Anterior cingulate cortex (tissue), 58 donors: ENCODE results near the gene ENAM.
"Not testable (repeated sequence)": the region's sequence is repeated elsewhere in the genome, so short reads cannot be mapped to it uniquely, and the experiment has no call there.

Source experiments
- DNase-seq, 58 donors: peaks; one replicate each; lab custom pipeline; 2025; lab: John Stamatoyannopoulos, UW

The ENAM gene

GRCh38 chr4:70676554-70677090 is 48.1 kb downstream of the ENAM start:
- DNase-seq: no peak

DNA sequence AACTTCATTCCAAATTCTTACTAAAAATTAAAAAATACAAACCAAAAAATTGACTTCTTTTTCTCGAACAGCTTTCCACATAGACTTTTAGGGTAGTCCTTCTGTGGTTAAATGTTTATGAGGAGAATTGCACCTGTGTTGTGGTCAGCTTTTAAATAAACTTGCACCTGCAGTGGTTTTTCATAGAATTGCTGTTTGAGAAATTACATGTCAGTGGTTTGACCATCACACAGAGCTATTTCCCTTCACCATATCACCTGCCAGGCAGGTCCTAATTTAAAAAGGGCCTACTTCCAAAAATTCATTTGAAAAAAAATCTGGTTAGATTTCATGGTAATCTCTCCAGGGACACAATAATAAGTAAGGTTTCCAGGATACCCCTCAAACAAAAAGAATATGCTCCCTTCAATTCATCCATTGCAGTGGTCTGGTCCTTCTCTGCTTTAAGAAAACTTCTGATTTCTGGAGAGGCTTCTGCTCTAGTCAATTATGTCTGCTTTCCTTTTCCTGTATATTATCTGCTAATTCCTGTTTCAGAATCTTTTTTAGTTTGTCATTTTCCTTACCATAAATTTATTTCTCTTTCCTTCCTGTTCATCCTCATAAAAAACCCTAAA is 49.9 kb downstream of the ENAM start:
- DNase-seq: no peak

GRCh38 chr4:70680934-70681333 is 52.4 kb downstream of the ENAM start:
- DNase-seq: no peak

GRCh38 chr4:70681704-70682103 is 53.2 kb downstream of the ENAM start:
- DNase-seq: no peak

DNA sequence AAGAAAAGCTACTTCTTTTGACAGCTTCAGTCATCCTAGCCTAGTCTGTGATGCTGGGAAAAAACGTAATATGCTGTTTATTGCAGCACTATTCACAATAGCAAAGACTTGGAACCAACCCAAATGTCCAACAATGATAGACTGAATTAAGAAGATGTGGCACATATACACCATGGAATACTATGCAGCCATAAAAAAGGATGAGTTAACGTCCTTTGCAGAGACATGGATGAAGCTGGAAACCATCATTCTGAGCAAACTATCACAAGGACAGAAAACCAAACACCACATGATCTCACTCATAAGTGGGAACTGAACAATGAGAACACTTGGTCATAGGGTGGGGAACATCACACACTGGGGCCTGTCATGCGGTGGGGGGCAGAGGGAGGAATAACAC is 53.6 kb downstream of the ENAM start:
- not testable (repeated sequence) for DNase-seq

DNA sequence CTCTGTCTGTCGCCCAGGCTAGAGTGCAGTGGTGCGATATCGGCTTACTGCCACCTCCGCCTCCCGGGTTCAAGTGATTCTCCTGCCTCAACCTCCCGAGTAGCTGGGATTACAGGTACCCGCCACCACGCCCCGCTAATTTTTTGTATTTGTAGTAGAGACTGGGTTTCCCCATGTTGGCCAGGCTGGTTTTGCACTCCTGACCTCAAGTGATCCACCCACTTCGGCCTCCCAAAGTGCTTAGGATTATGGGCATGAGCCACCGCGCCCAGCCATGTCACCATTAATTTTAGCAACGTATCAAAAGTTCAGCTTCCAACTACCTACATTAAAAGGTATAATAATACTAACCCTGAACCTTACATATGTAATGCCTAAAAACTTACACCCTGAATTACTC is 58.8 kb downstream of the ENAM start:
- DNase-seq: peak in 4 of 58 donors; percentile 3 to 34 (median 8)

GRCh38 chr4:70687821-70688794 is 59.6 kb downstream of the ENAM start, which contains the start of gene UTP3:
UTP3 (plus strand) TSS chr4:70688532; CDS start chr4:70688678, 146 bp downstream.
- peak; percentile 71 to 100 (median 96) for DNase-seq

DNA sequence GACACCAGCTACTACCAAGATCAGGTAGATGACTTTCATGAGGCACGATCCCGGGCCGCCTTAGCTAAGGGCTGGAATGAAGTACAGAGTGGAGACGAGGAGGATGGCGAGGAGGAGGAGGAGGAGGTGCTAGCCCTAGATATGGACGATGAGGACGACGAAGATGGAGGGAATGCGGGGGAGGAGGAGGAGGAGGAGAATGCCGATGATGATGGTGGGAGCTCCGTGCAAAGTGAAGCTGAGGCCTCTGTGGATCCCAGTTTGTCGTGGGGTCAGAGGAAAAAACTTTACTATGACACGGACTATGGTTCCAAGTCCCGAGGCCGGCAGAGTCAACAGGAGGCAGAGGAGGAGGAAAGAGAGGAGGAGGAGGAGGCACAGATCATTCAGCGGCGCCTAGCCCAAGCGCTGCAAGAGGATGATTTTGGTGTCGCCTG is 60.3 kb downstream of the ENAM start:
- DNase-seq: peak in 4 of 58 donors; percentile 11 to 52 (median 38)

DNA sequence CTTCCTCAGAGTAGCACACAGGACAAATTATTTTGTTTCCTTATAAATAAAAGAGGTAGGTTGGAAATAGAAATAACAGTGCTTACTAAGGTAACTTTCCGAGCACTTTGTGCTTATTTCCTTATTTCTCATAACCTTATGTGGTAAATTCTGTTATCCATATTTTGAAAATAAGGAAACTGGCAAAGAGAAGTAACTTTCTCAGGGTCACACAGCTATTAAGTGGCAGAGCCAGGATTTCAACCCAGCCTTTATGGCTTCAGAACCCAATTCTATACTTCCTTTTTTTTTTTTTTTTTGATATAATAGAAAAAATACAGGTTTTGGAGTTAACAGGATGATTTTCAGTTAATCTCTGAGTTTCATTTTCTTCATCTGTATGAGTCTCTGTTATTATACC is 63.1 kb downstream of the ENAM start:
- no peak for DNase-seq

DNA sequence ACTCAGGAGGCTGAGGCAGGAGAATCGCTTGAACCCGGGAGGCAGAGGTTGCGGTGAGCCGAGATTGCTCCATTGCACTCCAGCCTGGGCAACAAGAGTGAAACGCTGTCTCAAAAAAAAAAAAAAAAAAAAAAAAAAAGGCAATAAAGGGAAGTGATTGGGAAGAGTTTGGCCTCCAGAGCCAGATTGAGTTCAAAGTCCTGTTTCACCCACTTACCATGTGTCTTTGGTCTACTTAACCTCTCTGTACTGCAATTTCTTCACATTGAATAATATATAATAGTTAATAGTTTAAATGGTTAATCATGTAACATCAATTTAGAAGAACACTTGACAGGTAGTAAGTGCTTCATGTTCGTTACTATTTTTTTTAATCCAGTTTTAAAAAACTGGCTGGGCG is 66.1 kb downstream of the ENAM start:
- DNase-seq: not testable (repeated sequence)
